ENCODE measurements around the gene ZNF609.

GRCh38 chr15:64680097-64680496, 219.7 kb downstream of the ZNF609 start:
- no peak for TF ChIP-seq EZH2 (IDR thresholded peaks at IDR 0.05)
- no peak for TF ChIP-seq POLR2AphosphoS5 (IDR thresholded peaks at IDR 0.05; ENCODE audit: borderline replicate concordance, low read depth, low read length)
- no peak for TF ChIP-seq FOXP2 (optimal IDR thresholded peaks at IDR 0.05; ENCODE audit: control extremely low read depth, extremely low read length, insufficient read depth)

Data from SK-N-MC (cell line).